ENCODE measurements around the gene MCRIP1.

The MCRIP1 gene

DNA sequence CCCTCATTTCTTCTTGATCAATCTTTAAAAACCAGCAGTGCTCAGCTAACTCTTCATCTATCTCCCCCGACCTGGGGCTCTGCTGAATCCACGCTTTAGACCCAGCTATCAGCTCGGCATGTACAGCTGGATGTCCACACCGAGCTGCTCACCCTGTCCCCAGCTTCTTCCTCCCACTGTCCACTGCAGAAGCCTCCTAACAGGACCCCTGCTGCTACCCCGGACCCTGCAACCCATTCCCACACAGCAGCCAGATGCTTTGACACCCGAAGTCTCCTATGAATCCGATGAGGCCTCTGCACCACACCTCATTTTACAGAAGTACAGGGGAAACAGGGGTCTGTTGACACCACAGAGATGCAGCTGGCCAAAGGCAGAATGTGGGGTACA is 15.3 kb downstream of the MCRIP1 start:
- DNase-seq: no peak

DNA sequence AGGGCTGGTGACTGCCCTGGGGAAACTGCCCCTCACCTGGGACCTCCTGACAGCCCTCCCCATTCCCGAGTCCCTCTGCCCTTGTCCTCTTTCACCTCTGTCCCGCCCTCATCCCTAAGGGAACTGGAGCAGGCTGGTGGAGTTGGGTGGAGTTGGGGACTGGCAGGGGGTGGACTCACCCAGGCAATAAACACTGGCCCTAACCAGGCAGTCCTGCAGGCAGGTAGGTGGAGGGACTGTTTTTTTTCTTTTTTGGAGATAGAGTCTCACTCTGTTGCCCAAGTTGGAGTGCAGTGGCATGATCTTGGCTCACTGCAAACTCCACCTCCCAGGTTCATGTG is 17.5 kb downstream of the MCRIP1 start:
- no peak for DNase-seq

DNA sequence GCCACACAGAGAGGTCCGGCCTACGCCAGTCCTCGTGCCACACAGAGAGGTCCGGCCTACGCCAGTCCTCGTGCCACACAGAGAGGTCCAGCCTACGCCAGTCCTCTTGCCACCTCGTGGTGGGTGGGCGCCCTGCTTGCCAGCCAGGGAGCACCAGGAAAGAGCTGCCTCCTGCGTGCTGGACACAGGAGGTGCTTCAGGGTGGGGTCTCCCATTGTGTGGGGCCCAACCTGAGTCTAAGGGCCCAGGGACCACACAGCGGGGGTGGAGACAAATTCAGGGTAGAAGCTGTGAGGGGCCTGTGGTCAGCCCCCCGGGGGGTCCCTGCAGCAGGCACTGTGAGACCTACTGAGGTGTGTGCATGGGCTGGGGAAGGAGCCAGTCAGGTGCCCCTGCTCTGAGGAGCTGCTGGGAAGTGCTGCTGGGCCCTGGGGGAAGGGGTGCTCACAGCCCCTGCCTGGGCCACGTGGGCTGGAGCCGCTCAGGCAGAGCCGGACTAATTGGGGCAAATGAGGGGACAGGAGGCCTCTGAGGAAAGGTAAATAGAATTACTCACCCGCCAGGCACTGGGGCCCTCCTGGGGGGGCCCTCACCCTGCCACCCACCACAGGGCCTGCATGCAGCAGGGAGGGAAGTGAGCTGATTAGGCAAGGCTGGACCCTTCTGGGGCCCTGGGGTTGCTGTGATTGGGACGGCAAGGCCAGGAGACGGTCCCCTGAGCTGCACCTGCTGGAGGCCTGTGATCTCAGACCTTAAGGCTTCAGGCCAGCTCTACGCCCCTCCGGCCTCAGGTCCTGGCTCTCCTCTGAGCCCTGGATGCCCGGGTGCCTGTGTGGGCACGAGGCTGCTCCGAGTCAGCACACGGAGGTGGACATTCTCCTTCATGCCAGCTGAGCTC is 18.1 kb downstream of the MCRIP1 start:
- no peak for DNase-seq

DNA sequence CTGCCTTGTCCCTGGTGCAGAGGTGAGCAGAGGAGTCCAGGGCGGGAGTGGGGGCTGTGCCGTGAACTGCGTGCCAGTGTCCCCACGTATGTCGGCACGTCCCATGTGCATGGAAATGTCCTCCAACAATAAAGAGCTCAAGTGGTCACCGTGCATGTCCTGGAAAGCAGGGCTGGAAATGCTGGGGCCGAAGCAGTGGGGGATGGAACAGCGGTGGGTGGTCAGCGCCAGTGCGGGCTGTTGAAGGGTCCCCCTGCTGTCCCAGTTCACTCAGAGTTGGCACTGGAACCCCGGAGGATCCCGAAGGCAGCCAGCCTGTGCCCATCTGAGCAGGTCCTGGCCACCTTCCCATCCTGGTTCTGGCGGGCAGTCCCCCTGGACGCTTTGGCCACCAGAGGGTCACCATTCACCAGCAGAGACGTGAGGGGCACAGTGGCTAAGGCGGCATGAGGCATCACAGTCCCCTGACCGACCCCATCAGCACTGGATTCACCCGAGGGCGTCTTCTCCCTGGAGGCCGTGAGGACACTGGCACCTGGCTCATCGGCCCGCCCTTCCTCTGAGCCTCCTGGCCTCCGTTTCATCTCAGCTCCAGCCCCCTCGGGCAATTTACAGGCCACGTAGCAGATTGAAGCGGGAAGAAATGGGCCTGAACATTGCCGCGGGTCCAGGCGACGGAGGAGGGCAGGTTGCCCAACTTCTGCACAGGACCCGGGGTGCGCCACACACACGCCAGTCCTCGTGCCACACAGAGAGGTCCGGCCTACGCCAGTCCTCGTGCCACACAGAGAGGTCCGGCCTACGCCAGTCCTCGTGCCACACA is 19.0 kb downstream of the MCRIP1 start:
- DNase-seq: no peak

DNA sequence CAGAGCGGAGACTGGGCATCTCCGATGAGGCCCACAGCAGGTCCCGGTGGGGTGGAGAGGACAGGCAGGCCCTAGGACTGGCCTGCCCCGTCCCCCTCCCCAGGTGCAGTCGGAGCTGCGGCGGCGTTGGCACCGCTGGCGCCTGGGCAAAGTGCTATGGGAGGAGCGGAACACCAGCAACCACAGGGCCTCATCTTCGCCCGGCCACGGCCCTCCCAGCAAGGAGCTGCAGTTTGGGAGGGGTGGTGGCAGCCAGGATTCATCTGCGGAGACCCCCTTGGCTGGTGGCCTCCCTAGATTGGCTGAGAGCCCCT is 19.8 kb downstream of the MCRIP1 start:
- DNase-seq: no peak

DNA sequence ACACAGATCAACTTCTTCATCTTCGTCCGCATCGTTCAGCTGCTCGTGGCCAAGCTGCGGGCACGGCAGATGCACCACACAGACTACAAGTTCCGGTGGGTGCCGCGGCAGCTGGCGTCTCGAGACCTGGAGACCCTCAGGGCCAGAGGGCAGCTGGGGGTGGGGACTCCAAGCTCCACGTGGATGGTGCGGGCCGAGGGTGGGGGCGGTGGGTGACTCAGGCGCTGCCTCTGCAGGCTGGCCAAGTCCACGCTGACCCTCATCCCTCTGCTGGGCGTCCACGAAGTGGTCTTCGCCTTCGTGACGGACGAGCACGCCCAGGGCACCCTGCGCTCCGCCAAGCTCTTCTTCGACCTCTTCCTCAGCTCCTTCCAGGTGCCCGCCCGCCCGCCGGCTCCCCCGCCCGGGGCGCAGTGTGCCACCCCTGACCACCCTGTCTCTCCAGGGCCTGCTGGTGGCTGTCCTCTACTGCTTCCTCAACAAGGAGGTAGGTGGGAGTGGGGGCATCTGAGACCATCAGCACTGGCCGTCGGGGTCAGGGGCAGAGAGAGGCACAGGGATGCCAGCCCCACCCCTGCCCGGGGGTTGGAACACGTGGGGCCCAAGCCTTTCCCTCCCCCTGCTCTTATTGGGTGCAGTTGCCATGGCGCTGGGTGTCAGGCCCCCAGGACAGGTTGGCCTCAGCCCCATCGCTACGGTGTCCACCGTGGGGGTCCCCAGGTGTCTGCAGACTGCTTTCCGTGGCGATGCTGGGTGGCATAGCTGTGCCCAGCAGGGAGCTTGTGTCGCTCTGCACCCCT is 20.3 kb downstream of the MCRIP1 start:
- no peak for DNase-seq

DNA sequence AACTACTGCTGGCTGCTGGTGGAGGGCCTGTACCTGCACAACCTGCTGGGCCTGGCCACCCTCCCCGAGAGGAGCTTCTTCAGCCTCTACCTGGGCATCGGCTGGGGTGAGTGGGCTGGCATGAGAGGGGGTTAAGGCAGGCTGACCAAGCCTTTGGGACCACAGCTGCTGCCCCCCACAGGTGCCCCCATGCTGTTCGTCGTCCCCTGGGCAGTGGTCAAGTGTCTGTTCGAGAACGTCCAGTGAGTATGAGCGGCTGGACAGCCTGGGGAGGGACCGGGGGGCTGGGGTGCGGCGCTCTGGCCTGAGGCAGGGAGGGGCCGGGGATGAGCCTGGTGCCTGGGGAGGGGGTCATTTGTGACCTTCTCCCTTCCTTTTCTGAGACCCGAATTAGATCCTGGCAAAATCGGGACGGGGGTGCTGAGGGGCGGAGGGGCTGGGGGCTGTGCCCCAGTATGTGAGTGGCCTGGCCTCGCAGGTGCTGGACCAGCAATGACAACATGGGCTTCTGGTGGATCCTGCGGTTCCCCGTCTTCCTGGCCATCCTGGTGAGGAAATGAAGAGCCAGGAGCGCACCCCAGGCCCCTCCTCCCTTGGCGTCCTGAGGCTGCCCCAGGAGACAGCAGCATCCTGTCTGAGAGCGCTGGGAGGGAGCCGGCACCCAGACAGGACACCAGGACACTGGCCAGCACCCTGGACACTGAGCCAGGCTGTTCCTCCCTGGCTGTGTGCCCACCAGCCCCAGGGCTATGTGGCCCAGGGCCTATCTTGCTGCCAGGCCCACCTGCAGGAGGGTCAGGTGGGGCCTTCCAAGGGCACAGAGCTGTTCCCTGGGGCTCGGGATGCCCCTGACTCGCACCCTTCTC is 21.2 kb downstream of the MCRIP1 start:
- no peak for DNase-seq

DNA sequence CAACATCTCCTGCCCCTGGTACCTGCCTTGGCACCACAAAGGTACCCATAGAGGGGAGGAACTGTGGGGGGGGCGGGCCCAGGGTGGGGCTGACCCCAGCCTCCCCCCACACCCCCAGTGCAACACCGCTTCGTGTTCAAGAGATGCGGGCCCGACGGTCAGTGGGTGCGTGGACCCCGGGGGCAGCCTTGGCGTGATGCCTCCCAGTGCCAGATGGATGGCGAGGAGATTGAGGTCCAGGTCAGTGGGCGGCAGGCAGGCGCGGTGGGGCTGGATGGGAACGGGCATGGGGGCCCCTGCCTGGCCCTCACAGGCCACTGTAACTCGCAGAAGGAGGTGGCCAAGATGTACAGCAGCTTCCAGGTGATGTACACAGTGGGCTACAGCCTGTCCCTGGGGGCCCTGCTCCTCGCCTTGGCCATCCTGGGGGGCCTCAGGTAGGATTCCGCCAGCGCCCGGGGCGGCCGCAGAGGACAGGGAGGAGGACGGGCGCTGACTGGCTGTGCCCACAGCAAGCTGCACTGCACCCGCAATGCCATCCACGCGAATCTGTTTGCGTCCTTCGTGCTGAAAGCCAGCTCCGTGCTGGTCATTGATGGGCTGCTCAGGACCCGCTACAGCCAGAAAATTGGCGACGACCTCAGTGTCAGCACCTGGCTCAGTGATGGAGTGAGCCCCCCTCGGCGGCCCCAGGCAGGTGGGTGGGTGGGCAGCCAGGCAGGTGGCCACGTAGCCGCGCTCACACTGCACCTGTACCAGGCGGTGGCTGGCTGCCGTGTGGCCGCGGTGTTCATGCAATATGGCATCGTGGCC is 22.0 kb downstream of the MCRIP1 start:
- no peak for DNase-seq

DNA sequence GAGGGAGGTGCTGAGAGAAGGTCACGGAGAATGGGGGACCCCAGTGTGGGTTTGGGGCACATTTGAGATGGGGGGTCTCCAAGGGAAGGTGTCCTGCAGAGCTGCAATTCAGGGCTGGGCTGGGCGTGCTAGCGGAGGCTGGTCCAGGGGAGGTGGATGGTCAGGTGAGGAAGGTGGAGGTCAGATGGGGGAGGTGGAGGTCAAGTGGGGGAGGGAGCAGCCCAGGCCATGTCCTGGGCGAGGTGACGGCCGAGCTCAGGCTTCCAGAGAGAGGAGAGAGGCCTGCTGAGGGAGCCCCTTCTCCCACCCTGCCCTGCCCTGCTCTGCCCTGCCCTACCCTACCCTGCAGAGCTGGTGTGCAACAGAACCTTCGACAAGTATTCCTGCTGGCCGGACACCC is 22.6 kb downstream of the MCRIP1 start:
- DNase-seq: no peak

DNA sequence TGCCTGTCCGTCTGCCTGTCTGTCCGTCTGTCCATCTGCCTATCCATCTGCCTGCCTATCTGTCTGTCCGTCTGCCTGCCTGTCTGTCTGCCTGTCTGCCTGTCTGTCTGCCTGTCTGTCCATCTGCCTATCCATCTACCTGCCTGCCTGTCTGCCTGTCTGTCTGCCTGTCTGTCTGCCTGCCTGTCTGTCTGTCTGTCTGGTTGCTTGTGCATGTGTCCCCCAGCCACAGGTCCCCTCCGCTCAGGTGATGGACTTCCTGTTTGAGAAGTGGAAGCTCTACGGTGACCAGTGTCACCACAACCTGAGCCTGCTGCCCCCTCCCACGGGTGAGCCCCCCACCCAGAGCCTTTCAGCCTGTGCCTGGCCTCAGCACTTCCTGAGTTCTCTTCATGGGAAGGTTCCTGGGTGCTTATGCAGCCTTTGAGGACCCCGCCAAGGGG is 23.5 kb downstream of the MCRIP1 start:
- DNase-seq: no peak

DNA sequence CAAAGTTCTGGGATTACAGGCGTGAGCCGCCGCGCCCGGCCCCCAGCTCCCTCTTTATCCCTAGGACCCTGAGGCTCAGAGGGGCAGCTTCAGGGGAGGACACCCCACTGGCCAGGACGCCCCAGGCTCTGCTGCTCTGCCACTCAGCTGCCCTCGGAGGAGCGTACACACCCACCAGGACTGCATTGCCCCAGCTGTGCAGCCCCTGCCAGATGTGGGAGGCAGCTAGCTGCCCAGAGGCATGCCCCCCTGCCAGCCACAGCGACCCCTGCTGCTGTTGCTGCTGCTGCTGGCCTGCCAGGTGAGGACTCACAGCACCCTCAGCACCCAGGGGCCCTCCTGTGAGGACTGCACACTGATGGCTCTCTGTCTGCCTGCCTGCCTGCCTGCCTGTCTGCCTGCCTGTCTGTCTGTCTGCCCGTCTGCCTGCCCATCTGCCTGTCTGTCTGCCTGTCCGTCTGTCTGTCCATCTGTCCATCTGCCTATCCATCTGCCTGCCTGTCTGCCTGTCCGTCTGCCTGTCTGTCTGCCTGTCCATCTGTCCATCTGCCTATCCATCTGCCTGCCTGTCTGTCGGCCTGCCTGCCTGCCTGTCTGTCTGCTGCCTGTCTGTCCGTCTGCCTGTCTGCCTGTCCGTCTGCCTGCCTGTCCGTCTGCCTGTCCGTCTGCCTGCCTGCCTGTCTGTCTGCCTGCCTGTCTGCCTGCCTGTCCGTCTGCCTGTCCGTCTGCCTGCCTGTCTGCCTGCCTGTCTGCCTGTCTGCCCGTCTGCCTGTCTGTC is 24.1 kb downstream of the MCRIP1 start:
- DNase-seq: no peak

DNA sequence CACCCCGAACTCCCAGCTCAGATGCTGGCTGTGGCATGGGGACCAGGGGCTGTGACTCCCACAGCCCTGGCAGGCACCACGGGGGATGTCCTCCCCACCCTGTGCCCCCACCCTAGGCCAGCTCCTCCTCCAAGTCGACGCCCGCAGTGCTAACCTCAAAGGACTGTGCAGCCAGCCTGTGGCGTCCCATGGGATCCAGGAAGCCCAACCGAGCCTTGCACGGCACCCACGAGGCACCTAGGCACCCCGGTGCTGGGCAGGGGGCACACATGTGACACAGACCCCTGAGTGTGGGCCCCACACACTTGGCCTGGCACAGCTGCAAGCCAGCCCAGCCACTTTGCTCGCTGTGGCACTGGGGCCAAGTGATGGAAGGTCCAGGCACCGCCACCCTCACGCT is 25.3 kb downstream of the MCRIP1 start:
- no peak for DNase-seq

DNA sequence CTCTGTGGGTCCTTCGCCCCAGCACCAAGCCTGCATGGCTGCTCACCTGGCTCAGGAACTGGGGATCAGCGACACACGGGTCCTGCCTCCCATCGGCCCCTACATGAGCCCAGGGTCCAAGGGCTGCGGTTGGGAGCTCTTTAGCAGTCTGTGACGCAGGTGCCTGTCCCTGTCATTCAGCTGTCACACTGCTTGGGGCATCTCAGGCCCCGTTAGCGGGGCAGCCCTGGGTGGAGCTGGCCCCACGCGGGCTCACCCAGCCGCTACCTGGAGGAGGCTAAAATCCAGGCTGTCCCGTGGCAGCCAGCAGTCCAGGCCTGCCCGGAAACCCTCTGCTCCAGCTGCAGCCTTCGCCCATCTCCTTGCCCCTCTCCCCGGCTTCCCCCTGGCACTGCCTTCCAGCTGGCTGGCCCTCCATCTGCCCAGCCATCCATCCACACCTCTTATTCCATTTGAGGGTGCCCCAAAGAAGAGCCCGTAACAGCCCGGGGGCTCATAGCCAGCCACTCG is 25.8 kb downstream of the MCRIP1 start:
- no peak for DNase-seq

DNA sequence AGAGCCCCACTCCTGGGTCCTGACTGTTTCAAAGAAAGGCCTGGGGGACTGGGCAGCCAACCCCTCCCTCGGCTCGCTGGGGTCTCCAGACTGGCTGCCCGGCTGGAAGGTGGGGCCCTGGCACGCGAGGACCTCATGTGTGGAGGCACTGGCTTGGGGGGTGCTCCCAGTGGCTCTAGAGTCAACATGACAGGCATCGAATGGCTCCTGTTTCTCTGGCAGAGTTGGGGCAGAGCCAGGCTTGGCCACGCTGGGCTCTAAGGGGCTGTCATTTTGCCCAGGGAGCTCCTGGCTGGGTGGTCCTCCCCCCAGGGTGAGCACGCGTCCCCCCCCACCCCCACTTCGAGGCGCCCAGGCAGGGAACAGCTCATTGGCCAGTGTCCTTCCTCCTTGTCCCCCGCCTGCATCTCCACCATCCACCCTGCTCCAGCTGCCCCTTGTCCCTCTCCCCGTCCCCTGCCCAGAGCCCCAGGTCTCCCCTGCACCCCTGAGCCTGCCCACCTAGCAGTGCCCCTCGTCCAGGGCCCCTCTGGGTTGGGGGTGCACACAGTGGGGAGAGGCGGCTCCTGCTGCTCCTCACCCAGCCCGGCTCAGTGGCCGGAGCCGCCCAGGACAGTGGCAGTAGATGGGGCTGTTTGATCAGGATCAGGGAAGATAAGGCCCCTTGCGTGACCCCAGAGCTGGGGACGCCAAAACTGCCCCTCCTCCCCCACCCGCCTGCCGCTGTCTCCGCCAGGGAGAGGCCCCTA is 26.5 kb downstream of the MCRIP1 start:
- no peak for DNase-seq

DNA sequence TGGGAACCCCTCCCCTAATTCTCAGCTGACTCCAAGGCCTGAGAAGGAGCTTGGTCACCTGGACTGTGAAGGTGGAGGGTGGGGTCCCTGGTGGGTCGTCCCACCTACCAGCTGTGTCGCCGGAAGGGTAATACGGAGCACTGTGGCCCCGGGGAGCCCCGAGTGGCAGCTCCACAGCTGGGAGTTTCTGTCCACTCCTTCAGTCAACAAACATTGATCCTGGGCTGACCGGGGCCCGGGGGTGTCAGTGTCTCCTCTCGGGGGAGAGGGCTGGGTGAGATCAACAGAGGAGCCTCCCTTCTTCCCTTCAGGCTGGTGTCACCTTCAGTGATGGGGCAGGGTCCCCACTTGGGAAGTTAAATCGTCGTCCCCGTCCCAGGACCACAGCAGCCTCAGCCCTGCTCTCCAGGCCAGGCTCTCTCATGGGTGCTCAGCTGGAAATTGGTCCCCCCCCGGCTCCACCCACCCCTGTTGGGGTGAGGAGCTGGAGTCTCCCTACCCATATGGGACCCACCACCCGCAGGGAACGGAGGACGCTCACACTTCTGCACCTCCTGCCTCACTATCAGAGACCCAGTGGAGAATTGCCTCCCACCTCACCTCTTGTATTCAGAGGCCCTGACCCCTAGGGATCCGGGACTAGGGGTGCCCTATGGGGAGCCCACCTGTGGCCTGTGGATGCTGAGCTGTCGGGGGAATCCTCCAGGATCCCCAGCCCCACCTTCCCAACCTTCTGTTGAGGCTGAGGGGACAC is 27.2 kb downstream of the MCRIP1 start:
- DNase-seq: no peak

DNA sequence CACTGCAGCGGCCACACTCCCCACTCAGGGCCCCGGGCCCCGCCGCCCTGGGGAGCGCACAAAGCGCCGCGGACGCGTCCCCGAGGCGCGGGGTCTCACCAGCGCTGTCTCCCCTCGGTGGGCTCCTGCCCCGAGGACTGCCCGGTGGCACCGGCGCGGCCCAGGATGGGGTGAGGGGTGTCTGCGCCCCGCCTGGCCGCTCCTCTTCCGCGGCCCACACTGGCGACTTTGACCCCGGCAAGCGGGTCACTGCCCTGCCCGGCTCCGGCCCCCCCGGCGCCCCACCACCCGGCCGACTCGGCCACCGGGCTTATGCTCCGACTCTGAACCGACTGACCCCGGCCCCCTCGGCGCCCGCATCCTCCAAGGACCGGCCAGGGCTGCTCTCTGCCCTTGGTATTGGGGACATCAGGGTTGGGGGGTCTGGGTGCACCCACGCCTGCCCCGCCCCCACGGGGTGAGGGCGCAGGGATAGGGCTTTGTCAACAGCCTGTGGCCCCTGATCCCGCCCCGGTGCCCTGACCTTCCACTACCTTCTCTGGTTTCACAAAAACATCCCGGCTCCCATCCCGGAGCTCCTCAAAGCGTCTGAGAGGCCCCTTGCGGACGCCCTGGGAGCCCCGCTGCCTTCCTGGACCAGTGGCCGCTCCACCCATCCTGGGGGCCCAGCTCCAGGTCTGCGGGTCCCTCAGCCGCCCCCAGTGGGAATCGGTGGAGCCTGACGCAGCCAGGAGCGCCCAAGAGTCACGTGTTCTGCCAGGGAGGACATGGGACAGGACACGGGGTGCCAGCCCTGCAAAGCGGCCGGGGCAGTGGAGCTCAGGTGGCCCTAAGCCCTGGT is 28.3 kb downstream of the MCRIP1 start:
- no peak for DNase-seq

DNA sequence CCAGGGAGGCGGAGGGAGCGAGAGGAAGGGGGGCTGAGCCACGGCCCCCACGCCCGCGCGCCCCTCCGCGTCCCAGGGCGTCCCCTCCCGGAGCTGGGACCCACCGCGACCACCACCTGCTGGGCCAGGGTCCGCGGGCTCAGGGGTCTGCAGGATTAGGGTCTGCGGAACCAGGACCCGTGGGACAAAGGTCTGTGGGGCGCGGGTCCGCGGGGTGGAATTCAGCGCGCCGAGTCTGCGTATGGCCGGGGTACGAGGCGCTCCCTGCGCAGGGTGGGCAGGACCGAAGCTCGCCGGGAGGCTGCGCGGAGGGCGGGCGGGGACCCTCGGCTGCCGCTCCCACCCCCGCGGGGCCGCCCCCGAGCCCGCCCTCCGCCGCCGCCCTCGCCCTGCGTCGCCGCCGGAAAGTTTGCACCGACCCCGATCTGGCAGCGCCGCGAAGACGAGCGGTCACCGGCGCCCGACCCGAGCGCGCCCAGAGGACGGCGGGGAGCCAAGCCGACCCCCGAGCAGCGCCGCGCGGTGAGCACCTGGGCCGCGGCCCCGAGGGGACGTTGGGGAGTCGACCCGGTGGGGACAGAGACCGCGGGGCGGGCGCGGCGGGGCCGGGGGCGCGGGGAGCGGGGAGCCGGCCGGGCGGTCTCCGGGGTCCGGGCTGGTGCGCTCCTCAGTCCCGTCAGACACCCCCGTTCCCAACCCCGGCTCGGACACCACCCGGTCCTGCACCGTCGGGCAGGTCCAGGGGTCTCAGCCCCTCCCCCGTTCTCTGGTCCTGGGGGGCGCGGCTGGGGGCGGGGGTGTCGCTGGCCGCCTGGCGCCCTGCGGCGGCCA is 29.1 kb downstream of the MCRIP1 start, which contains the start of gene GCGR:
Gene GCGR, plus strand, starts transcription at position 423 of the 831 bp plus-strand sequence. CDS start 4,869 bp downstream, outside the sequence.
- DNase-seq: no peak

Measured in T-helper 1 cell (primary cell).